Heart right ventricle (tissue), 16 donors: ENCODE data around the gene GRID1. TPM values are rescaled to one million over a fixed set of nuclear protein-coding genes. Genes with fewer than 3 reads are reported as not detected.
"Not testable (repeated sequence)": the region's sequence is repeated elsewhere in the genome, so short reads cannot be mapped to it uniquely, and the experiment has no call there.

Experiments
- ATAC-seq, 8 donors: fragments of 200-7000 bp; cut with Tn5 transposase; one replicate each; pipeline ENCODE4 v1.9.1; 2020; ENCODE audit warnings: mild to moderate bottlenecking in 8 of 8, moderate library complexity in 8 of 8, moderate number of reproducible peaks in 1 of 8
- DNase-seq, 2 donors: peaks; one replicate each; pipeline ENCODE4 v3.0.0-alpha.2; 2020
- H3K27ac ChIP-seq, 10 donors: fragments of 200-600 bp; sonication (generic) in 2 of 10; one replicate each; pipeline versions ENCODE4 v1.5.0 to v1.8.0; 2020 to 2022; ENCODE audit warnings: mild to moderate bottlenecking in 3 of 10
- H3K27me3 ChIP-seq, 7 donors: fragments of 200-600 bp; one replicate each; pipeline ENCODE4 v1.8.0; 2021 to 2022; ENCODE audit warnings: mild to moderate bottlenecking in 2 of 7
- H3K36me3 ChIP-seq, 9 donors: fragments of 200-600 bp; sonication (generic) in 1 of 9; one replicate each; pipeline versions ENCODE4 v1.5.0 to v1.8.0; 2020 to 2022; ENCODE audit warnings: mild to moderate bottlenecking in 2 of 9
- H3K4me1 ChIP-seq, 9 donors: fragments of 200-600 bp; sonication (generic) in 1 of 9; one replicate each; pipeline versions ENCODE4 v1.5.0 to v1.8.0; 2020 to 2022; ENCODE audit warnings: mild to moderate bottlenecking in 4 of 9
- H3K4me3 ChIP-seq, 10 donors: fragments of 200-600 bp; sonication (generic) in 2 of 10; one replicate each; pipeline versions ENCODE4 v1.5.0 to v1.8.0; 2020 to 2022; ENCODE audit warnings: mild to moderate bottlenecking in 7 of 10, moderate library complexity in 2 of 10
- H3K9me3 ChIP-seq, 11 donors: fragments of 200-600 bp in 10 of 11; sonication (generic) in 2 of 11; one replicate each; pipeline versions ENCODE4 v1.5.0 to v1.8.0; 2013 to 2022; ENCODE audit warnings: mild to moderate bottlenecking in 2 of 11, control low read depth in 1 of 11, moderate library complexity in 1 of 11
- WGBS, 2 donors: extraction: QIAGEN DNeasy Blood & Tissue Kit; methylation state at CpG; one replicate each; pipeline ENCODE4 v1.1.7; 2013; ENCODE audit warnings: inconsistent platforms in 1 of 2; 5-methylcytosine and 5-hydroxymethylcytosine counted together
- intact Hi-C, 10 donors: fragments of 100-400 bp; cut with DNase I; formaldehyde crosslinking; loops; one replicate each; pipeline versions ENCODE4 v1.11.1 to v1.14.2; 2022
- polyA plus RNA-seq, 2 donors: library from polyadenylated mRNA; stranded (reverse); fragments of 200-250 nt; gene quantifications; one replicate each; pipeline ENCODE4 v1.2.3, GENCODE V29; 2013
- total RNA-seq, 10 donors: library from RNA; stranded (reverse); fragmentation: NEBNext Ultra II Directional in 3 of 10; extraction: Animal tissue kit (Norgen Biotek cat#: 25700) in 3 of 10; gene quantifications; one replicate each; pipeline versions ENCODE4 v1.2.1 to v1.2.4, GENCODE V29; 2021 to 2023
- TF ChIP-seq, protein P1 (sequence below), 9 donors: fragments of 200-600 bp; sonication (generic) in 2 of 9; IDR thresholded peaks; one replicate each; pipeline versions ENCODE4 v1.5.0 to v1.8.0; 2021 to 2022; ENCODE audit warnings: antibody characterized with exemption in 9 of 9, mild to moderate bottlenecking in 5 of 9, moderate library complexity in 1 of 9
- donor health status: Arrhythmogenic right ventricular cardiomyopathy.
- donor health status: ischemic (EF 13 %, LVEDD 7.1; RV severe dilation, severe dysfunction).
- donor health status: healthy with polysubstance abuse.
- donor health status: DM: no; HTN: yes; CAD: no.
- donor health status: DM: no; HTN: no; CAD: no.
- donor health status: ischemic (EF 25% LVEDD 6.9; RV normal size, moderate dysfunction).
- donor health status: ischemic (EF 25% LVEDD 5.7; RV mildly dilated, moderate dysfunction).
- donor health status: healthy.
- donor health status: DM: yes; HTN: yes; CAD: no.
- donor health status: Ischemic cardiomyopathy.
- donor health status: ischemic (EF 35%, LVEDD 5.7; RV mildly dilated, moderate dysfunction).
- donor health status: nonischemic (EF 11% LVEDD 7.7; RV severe dilation, severe dysfunction).
- donor health status: DM: yes; HTN: yes; CAD: no.
- donor health status: PGD.
- donor health status: ischemic (EF 29% LVEDD 5.4; RV normal size, mild dysfunction).
- donor health status: nonischemic (EF 23%, LVEDD 6.1; RV moderate dilation, normal function).

Gene GRID1
- total and polyA plus RNA-seq, 12 donors = 0.44 to 3.4 (median 1.5) TPM

DNA sequence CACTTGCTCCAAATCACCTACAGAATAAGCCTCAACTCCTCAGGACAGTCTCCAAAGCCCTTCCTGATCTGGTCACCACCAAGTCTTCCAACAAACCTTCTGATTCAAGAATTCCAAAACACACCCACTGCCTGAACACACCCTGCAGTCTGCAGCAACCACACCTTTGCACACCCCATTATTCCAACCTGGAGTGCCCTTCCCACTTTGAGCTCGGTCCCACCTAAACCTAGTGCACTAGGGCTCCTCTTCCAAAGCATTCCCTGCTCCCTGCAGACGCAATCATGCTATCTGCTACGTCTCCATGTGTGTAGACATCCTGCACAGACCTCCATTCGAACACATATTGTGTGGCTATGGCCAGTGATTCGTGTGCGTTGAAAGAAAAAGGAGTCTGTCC lies 289.3 kb downstream of the GRID1 start:
- WGBS, 2 donors = 87 to 89% methylated on average over 6 of the region's 6 CpGs
- H3K27me3 ChIP-seq = peaks cover 0 to 12% (median 0%) of the 10 kb centered on the region in 7 donors
- intact Hi-C loops = no loop called here
- DNase-seq (no peak), ATAC-seq (no peak)
- H3K9me3 ChIP-seq = no peaks in the 10 kb centered on the region
- no peak overlapping the region for H3K27ac ChIP-seq
- no peaks in the 10 kb centered on the region for H3K36me3 ChIP-seq
- H3K4me3 ChIP-seq = no peak overlapping the region
- peaks cover 0 to 11% (median 0%) of the 10 kb centered on the region in 9 donors for H3K4me1 ChIP-seq
- TF ChIP-seq, protein P1, sequence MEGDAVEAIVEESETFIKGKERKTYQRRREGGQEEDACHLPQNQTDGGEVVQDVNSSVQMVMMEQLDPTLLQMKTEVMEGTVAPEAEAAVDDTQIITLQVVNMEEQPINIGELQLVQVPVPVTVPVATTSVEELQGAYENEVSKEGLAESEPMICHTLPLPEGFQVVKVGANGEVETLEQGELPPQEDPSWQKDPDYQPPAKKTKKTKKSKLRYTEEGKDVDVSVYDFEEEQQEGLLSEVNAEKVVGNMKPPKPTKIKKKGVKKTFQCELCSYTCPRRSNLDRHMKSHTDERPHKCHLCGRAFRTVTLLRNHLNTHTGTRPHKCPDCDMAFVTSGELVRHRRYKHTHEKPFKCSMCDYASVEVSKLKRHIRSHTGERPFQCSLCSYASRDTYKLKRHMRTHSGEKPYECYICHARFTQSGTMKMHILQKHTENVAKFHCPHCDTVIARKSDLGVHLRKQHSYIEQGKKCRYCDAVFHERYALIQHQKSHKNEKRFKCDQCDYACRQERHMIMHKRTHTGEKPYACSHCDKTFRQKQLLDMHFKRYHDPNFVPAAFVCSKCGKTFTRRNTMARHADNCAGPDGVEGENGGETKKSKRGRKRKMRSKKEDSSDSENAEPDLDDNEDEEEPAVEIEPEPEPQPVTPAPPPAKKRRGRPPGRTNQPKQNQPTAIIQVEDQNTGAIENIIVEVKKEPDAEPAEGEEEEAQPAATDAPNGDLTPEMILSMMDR (IDR thresholded peaks at IDR 0.05) = no peak

DNA sequence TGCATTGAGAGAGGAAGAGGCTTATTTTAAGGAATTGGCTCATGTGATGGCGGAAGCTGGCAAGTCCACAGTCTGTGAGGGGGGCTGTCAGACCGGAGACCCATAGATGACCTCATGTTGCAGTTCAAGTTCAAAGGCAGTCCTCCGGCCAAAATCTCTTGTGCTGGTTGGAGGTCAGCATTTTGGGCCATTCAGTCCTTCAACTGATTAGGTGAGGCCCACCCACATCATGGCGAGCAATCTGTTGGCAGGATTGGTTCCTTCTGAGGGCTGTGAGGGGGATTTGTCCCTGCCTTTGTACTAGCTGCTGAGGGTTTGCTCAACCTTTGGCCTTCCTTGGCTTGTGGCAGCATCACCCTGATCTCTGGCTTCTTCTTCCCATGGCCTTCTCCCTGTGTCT lies 290.1 kb downstream of the GRID1 start:
- Histone ChIP-seq H3K4me1 (peaks cover 0 to 11% (median 0%) of the 10 kb centered on the region in 9 donors), H3K27me3 (peaks cover 0 to 12% (median 0%) of the 10 kb centered on the region in 7 donors)
- 92 to 95% methylated on average over 4 of the region's 4 CpGs for WGBS, 2 donors
- DNase-seq, ATAC-seq, H3K36me3 ChIP-seq, intact Hi-C loops, H3K9me3 ChIP-seq, H3K4me3 ChIP-seq, H3K27ac ChIP-seq: not testable (repeated sequence)

DNA sequence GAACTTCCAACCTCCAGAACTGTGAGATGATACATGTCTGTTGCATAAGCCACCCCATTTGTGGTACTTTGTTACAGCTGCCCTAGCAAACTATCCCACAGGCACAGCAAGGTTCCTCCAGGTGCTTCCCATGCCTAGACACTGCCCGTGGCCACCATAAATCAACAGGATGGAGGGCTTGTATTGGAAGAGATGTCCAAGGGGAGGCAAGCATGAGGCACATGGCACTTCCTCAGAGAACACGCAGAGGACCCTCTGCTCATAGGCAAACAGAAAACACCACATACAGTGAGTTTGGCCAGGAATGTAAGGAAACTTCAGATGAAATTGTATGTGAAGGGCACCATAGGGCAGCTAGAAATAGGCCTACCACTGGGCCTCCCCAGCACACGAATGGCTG lies 291.1 kb downstream of the GRID1 start:
- Histone ChIP-seq H3K27me3 (peaks cover 0 to 12% (median 0%) of the 10 kb centered on the region in 7 donors), H3K4me1 (peaks cover 0 to 11% (median 0%) of the 10 kb centered on the region in 9 donors), H3K27ac (no peak overlapping the region), H3K36me3 (no peaks in the 10 kb centered on the region), H3K4me3 (no peak overlapping the region), H3K9me3 (no peaks in the 10 kb centered on the region)
- TF ChIP-seq, protein P1 (IDR thresholded peaks at IDR 0.05) = no peak
- ATAC-seq (no peak), DNase-seq (no peak)
- intact Hi-C loops = no loop called here
- 76 to 79% methylated on average over 3 of the region's 3 CpGs for WGBS, 2 donors

DNA sequence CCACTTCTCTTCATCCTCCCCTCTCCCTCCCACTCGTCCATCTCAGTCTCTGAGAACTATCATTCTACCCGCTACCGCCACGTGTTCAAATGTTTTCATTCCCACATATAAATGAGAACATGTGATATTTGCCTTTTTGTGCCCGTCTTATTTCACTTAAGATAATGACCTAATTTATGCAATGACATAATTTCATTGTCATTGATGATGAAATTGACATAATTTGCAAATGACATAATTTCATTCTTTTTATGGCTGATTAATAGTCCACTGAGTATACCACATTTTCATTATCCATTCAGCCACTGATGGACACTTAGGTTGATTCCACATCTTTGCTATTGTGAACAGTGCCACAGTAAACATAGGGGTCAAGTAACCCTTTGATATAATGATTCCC lies 292.3 kb downstream of the GRID1 start:
- TF ChIP-seq, protein P1 (IDR thresholded peaks at IDR 0.05) = no peak
- H3K4me1 ChIP-seq = peaks cover 0 to 8% (median 0%) of the 10 kb centered on the region in 9 donors
- ATAC-seq (no peak), DNase-seq (no peak)
- intact Hi-C loops = no loop called here
- 89 to 90% methylated on average over 5 of the region's 5 CpGs for WGBS, 2 donors
- H3K36me3 ChIP-seq = no peaks in the 10 kb centered on the region
- no peak overlapping the region for H3K4me3 ChIP-seq
- H3K9me3 ChIP-seq = no peaks in the 10 kb centered on the region
- peaks cover 0 to 12% (median 0%) of the 10 kb centered on the region in 7 donors for H3K27me3 ChIP-seq
- no peak overlapping the region for H3K27ac ChIP-seq

DNA sequence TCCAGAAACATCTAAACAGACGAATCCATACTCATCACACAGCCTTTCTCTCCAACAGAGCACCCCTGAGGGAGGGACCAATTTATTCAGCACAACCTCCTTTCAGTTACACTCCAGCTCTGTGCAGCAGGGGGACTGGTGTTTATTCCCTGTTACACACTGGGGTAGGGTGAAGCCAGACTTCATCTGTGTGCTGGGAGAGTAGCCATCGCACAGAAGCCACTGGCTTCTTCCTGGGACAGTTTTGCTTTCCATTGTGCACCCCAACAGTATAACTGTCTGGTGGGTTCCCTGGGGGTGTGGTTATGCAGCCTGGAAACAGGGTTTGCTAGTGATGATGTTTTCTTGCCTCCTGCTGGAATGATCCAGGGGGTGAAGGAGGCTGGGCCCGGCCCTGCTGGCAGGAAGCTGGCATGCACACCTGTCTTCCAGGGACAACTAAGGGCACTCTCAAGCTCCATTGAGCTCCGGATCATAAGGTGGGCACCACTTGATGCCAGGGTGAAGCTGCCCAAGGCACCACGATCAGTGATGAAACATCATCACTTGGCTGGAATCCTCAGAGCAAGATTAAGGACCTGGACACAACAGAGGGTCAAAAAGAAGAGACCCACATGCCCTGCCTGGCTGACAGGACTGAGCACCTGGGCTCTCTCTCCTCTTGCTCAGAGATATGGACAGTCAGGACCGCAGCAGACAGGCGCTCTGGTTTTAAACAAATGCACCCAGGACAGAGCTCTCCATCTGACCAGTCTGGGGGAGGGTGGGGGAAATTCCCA lies 293.2 kb downstream of the GRID1 start:
- Histone ChIP-seq H3K27me3 (peaks cover 0 to 12% (median 0%) of the 10 kb centered on the region in 7 donors), H3K27ac (no peak overlapping the region), H3K4me1 (no peaks in the 10 kb centered on the region), H3K36me3 (no peaks in the 10 kb centered on the region), H3K9me3 (no peaks in the 10 kb centered on the region), H3K4me3 (no peak overlapping the region)
- intact Hi-C loops = no loop called here
- WGBS, 2 donors = 68 to 77% methylated on average over 7 of the region's 7 CpGs
- no peak for DNase-seq
- TF ChIP-seq, protein P1 (IDR thresholded peaks at IDR 0.05) = no peak
- ATAC-seq = no peak
